Neutrophil (primary cell): ENCODE measurements around the gene TSC22D3.

Experiments used
- H3K27ac ChIP-seq: fragments of 200-600 bp; sonication (generic); 2 replicates; pipeline ENCODE4 v1.5.1; 2016; ENCODE audit warnings: mild to moderate bottlenecking, moderate library complexity
- H3K27me3 ChIP-seq: fragments of 200-600 bp; sonication (generic); 2 replicates; pipeline ENCODE4 v1.6.0; 2016; ENCODE audit warnings: mild to moderate bottlenecking
- H3K36me3 ChIP-seq: fragments of 200-600 bp; sonication (generic); 2 replicates; pipeline ENCODE4 v1.5.1; 2017
- H3K4me1 ChIP-seq, 2 experiments: fragments of 200-600 bp in 1 of 2; sonication (generic) in 1 of 2; 1 replicate in 1 of 2; 2 replicates in 1 of 2; pipeline versions ENCODE4 v1.5.1 to v1.6.1; 2013 to 2016; ENCODE audit warnings: low read depth in 1 of 2, low read length in 1 of 2, mild to moderate bottlenecking in 1 of 2, moderate library complexity in 1 of 2; ENCODE audit not compliant: control insufficient read depth in 1 of 2, insufficient read depth in 1 of 2
- H3K4me3 ChIP-seq, 2 experiments: fragments of 200-600 bp in 1 of 2; sonication (generic) in 1 of 2; 1 replicate in 1 of 2; 2 replicates in 1 of 2; pipeline ENCODE4 v1.5.1; 2013 to 2016; ENCODE audit warnings: low read depth in 1 of 2, low read length in 1 of 2, mild to moderate bottlenecking in 1 of 2, moderate library complexity in 1 of 2
- H3K9me3 ChIP-seq: fragments of 200-600 bp; sonication (generic); 2 replicates; pipeline ENCODE4 v1.5.1; 2016
- TF ChIP-seq, protein P1 (sequence below): fragments of 200-600 bp; sonication (generic); IDR thresholded peaks from 2 replicates; pipeline ENCODE4 v1.5.1; 2016; ENCODE audit warnings: antibody characterized with exemption

TSC22D3 gene

DNA sequence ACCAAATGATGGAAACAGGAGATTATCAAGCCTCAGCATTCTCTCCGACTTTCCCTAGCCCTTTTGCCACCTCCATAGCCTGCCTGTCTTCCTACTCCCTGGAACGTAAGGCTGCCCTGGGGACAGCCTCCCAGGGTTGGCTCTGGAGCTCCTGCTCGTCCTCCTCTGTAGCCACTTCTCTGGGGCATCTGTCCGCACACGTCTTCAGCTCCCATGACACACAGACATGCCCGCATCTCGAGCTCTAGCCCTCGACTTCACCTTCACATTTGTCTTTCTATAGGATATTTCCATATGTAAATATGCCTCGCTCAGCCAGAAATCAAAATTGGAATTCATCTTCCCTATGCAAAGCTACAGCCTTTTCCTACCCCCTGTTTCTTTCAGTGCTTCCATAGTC lies 67.7 kb downstream of the TSC22D3 start:
- no peaks in the 10 kb centered on the region for H3K27me3 ChIP-seq
- H3K4me3 ChIP-seq = no peak overlapping the region
- peaks cover 7% of the 10 kb centered on the region for H3K36me3 ChIP-seq
- TF ChIP-seq, protein P1, sequence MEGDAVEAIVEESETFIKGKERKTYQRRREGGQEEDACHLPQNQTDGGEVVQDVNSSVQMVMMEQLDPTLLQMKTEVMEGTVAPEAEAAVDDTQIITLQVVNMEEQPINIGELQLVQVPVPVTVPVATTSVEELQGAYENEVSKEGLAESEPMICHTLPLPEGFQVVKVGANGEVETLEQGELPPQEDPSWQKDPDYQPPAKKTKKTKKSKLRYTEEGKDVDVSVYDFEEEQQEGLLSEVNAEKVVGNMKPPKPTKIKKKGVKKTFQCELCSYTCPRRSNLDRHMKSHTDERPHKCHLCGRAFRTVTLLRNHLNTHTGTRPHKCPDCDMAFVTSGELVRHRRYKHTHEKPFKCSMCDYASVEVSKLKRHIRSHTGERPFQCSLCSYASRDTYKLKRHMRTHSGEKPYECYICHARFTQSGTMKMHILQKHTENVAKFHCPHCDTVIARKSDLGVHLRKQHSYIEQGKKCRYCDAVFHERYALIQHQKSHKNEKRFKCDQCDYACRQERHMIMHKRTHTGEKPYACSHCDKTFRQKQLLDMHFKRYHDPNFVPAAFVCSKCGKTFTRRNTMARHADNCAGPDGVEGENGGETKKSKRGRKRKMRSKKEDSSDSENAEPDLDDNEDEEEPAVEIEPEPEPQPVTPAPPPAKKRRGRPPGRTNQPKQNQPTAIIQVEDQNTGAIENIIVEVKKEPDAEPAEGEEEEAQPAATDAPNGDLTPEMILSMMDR = no peak
- H3K27ac ChIP-seq = no peak overlapping the region
- H3K9me3 ChIP-seq = no peaks in the 10 kb centered on the region
- peaks cover 31 to 34% of the 10 kb centered on the region in 2 experiments for H3K4me1 ChIP-seq

DNA sequence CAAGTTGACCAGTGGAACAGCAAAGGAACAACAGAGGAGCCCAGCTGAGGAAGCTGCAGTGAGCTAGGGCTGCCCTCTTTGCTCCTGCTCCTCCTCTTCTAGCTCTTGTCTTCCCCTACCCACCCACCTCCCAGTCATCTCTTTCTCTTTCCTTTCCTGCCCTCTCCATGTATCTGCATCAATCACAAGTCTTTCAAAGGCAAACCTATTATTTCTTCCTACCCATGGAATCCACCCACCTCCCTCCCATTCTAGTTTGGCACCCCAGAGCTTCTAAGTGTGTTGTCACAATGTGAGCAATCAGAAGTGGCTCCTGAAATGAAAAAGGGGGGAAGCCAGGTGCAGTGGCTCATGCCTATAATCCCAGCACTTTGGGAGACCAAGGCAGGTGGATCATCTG lies 69.3 kb downstream of the TSC22D3 start:
- TF ChIP-seq, protein P1 = no peak
- Histone ChIP-seq H3K4me3 (no peak overlapping the region), H3K9me3 (no peaks in the 10 kb centered on the region), H3K4me1 (peaks cover 31 to 34% of the 10 kb centered on the region in 2 experiments), H3K27me3 (no peaks in the 10 kb centered on the region), H3K27ac (no peak overlapping the region), H3K36me3 (no peaks in the 10 kb centered on the region)

DNA sequence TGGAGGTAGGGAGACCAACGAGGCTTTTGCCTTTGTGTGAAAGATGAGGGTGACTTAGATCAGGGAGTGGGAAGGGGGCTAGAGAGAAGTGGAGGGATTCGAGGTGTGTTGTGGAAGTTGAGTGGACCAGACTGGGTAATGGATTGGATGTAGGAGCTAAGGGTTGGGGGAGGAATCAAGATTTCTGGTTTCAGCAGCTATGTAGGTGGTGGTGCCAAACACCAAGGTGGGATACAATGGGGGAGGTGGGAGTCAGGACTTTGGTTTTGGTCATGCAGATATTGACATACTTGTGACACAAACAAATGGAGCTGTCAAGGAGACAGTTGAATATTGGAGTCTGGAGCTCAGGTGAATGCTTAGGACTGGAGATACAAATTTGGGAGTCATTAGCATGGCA lies 71.0 kb downstream of the TSC22D3 start:
- Histone ChIP-seq H3K9me3 (no peaks in the 10 kb centered on the region), H3K36me3 (no peaks in the 10 kb centered on the region), H3K27ac (no peak overlapping the region), H3K4me3 (no peak overlapping the region), H3K4me1 (peaks cover 33 to 37% of the 10 kb centered on the region in 2 experiments), H3K27me3 (no peaks in the 10 kb centered on the region)
- TF ChIP-seq, protein P1 = no peak

DNA sequence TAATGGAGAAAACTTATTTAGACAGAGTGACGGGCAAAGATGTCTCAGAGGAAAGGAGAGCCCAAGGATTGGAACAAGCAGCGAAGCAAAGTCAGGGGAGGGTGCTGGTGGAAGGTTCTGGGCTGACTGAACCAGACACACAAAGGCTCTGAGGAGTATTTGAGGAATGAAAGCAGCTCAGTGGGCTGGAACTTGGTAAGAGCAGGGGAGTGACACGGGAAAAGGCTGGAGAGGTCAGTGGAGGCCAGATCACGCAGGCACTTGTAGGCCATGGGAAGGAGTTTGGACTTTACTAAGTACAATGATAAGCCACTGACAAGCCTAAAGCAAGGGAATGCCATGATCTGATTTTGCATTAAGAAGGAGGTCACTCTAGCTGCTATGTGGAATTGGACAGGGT lies 71.4 kb downstream of the TSC22D3 start:
- Histone ChIP-seq H3K27me3 (no peaks in the 10 kb centered on the region), H3K36me3 (no peaks in the 10 kb centered on the region), H3K4me1 (peaks cover 34 to 38% of the 10 kb centered on the region in 2 experiments), H3K9me3 (no peaks in the 10 kb centered on the region), H3K4me3 (no peak overlapping the region), H3K27ac (no peak overlapping the region)
- TF ChIP-seq, protein P1 = no peak

DNA sequence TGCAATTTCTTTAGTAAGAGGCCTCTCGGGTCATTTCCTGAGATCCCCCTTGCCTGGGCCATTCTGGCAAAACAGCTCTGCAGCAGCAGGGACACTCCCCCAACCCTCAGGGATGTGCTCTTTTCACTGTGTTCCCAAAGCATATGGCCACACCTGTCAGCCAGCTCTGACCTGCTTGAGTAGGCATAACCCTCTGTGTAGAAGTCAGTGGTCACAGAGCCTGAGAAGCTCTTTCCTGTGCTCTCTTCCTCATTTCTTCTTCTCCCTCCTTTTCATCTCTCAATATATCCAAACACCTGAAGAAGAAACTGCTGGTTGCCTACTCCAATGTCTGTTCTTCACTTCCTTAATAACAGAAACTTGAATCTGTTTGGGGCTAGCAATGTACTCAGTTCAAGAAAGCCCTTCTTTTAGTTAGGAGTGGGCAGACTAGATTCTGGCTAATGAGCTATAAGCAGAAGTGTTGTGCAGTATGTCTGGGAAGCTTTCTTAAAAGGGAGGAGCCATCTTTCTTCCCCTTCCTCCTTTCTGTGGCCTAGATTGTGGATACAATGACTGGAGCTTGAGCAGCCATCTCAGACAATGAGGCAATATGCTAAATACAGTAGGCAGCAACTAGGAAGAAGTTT lies 74.0 kb downstream of the TSC22D3 start:
- Histone ChIP-seq H3K27ac (peak overlapping the region; percentile 96), H3K27me3 (no peaks in the 10 kb centered on the region), H3K9me3 (no peaks in the 10 kb centered on the region), H3K4me3 (peak overlapping the region; percentile 33 to 38), H3K36me3 (no peaks in the 10 kb centered on the region), H3K4me1 (peaks cover 39 to 46% of the 10 kb centered on the region in 2 experiments)
- TF ChIP-seq, protein P1 = no peak
